Left forelimb (tissue), 1 donor: ENCODE data around the gene LRTM2.

Experiments used
- DNase-seq: peaks from one replicate; pipeline ENCODE4 v3.0.0-alpha.2; 2018; ENCODE audit warnings: low spot score

Gene LRTM2

GRCh38 chr12:1864456-1864855 is 44.1 kb downstream of the LRTM2 start:
- DNase-seq = no peak

DNA sequence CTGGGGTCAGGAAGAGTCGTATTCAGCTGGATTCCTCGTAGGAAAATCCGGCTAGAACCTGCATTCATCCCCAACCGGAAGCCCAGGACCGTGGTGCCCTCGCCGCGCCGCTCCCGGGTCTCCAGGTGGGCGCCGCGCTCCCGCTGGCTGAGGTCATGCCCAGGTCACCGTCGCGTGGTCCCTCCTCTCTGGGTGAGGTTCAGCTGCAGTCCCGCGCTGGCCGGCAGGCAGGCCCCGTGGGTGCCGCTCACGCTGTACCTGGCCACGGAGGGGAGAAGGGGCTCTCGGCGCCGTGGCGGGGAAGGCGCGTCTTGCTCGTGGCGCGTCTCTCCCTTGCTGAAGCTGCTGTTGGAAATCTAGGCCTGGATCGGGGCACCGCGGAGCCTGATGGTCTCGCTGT is 44.5 kb downstream of the LRTM2 start:
- no peak for DNase-seq

DNA sequence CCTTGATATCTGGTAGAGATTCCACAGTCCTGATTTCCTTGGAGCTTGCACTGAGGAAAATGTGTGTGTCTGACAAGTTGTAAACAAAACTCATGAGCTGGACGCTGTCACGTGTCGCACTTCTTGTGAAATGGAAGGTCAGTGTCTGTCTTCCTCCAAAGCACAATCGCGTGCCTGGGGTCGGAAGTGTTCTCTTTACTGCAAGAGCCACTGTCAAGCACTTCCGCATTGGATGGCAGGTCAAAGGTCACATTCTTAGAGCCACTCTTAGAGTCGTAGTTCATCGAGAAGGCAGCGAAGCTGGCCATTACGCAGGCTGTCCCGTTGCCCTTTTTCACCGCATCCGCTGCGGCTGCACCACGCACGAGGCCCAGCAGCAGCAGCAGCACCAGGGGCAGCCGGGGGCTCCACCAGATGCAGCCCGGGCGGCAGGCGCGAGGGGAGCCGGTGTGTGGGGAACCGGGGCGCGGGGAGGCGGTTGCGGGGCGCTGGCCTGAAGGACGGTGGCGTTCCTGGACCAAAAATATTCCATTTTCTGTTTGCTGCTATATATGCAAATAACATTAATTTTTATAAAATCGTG is 45.0 kb downstream of the LRTM2 start:
- no peak for DNase-seq

- no peak for DNase-seq
Observed at GRCh38 chr12:1869145-1869544, 48.8 kb downstream of the LRTM2 start.

DNA sequence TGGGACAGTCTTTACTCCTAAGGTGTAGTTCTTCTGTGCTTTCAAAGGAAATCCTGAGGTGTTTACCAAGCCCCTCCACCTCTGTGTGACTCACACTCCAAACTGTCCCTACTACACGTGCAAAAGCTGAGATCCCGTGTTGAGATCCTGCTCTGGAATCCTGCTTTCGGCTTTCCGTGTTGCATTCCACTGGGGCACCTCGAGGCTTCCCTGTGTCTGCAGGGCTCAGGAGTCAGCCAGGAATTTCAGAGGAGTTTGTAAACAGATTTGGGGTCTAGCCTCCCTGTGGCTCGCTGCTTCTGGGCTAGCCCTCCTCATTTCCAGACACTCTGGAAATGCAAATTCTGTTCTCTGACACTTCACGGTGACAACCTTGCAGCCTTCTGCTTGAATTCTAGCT is 49.7 kb downstream of the LRTM2 start:
- no peak for DNase-seq

GRCh38 chr12:1870998-1871917 is 50.9 kb downstream of the LRTM2 start:
- no peak for DNase-seq

DNA sequence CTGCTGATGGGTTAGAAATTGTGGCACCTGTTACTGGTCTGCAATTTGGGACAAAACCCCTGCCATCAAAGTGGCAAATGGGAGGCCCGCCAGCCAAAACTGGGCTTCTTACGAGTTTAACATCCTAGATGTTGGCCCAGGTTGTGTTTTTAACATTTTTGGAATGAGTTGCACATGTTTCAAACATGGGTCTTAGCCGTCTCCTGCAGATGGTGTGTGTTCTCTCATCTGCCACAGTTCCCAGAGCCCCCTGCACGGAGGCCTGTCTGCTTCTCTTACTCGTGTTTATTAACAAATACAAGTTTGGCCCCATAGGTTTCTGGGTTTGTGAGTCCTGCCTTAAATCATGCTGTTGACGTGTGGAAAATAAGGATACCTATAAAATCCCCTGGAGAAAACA is 51.6 kb downstream of the LRTM2 start:
- DNase-seq = no peak

GRCh38 chr12:1872448-1872847 is 52.1 kb downstream of the LRTM2 start:
- no peak for DNase-seq

- DNase-seq = no peak
Observed at GRCh38 chr12:1873531-1874510, 53.5 kb downstream of the LRTM2 start.

DNA sequence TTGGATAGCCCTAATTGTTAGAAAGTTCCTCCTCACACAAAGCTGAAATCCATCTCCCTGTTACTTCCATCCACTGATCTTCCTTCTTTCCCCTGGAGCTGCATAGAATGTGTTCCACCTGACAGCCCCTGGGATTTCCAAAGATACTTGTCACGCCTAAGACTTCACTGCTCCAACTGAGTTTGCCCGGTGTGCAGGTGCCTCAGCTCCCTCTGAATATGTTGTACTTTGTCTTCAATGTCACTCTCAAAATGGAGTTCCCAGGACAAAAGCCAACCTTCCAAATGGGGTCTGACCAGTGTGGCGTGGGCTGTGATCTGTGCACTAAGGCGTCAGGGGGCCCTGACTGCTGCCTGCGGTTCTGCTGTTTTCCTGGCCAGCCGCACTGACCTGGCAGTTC is 55.2 kb downstream of the LRTM2 start:
- no peak for DNase-seq

- DNase-seq = no peak
Observed at GRCh38 chr12:1876086-1876485, 55.7 kb downstream of the LRTM2 start.

DNA sequence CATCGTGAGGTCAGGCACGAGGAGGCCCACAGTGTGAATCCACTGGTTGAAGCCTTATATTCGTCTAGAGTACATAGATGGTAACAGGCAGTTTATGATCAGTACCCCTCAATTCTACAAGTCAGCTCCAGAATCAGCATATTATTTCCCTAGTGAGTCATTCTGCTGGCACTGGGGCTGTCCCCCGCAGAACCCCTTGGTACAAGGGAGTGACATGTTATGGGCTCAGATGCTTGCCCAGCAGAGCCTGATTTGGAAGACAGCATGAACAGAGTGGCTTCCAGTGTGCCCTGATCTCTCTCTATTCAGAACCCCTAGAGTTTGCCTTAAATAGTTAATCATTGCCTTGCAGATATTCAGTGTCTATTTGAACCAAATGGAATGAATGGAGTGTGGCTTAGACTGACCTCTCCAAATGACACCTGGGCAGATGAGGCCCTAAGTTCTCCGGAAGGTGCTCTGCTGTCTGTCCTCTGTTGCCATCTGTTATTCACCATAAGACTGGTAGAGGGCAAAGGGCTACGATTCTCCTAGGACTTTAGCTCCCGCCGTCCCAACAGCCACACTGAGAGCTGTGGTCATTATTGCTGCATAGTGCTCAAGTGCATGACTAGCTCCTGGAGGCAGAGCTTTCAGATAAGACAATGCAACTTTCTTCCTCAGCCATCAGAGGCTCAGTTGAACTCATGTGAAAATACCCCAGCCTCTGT is 57.0 kb downstream of the LRTM2 start:
- no peak for DNase-seq

DNA sequence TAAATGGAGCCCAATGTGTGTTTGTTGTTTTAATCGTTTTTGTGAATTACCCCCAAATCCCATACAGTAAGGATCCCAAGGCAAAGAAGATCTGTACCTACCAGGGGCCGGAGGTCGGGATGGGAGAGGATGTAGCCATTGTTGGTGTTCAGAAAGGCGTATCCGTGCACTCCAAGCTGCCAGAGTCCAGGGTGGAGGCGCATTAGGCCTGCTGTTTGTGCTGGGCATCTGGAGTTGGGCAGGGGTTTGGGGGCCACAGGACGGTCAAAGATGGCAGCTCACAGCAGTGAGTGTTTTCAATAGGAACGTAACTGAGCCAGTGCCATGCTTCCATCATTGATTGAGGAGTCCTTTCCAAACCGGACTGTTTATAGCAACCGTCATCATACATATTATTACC is 57.8 kb downstream of the LRTM2 start:
- DNase-seq = no peak

DNA sequence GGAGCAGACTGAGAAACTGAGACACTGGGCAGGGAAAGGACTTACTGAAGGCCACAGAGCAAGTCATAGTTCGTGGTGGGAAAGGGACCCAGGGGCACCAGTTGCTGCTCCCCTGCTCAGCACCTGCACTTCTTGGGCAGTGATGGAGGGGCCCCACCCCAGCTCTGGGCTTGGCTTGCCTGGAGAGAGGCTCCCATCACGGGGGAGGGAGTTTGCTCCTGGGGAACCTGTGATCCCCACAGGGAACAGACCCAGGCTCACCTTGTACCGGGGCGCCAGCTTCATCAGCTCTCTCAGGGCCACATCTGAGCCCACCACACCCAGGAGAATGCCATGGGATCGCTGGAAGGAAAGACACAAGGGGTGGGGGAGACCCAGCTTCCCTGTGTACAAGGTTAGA is 58.3 kb downstream of the LRTM2 start:
- DNase-seq = no peak

GRCh38 chr12:1879633-1880032 is 59.3 kb downstream of the LRTM2 start:
- DNase-seq = no peak

- DNase-seq = no peak
Observed at GRCh38 chr12:1880153-1880845, 59.9 kb downstream of the LRTM2 start.

DNA sequence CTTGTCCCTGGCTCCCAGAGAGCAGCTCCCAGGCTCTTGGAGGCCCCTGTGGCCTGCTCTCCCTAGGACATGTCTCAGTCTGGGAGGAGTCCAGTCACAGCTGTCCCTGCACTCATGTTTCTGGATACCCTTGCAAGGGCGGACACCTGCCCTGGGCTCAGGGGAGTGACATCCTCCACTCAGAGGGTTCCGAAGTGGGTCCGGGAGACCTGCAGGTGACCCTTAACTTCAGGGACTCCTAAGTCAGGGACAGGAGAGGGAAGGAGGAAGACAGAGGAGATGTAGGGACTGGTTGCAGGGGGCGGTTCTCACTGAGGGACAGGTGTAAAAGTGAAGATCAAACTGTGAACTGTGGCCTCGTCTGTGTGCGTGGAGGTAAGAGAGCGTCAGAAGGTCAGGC is 60.5 kb downstream of the LRTM2 start:
- DNase-seq = no peak

GRCh38 chr12:1881301-1881700 is 60.9 kb downstream of the LRTM2 start:
- DNase-seq = no peak

DNA sequence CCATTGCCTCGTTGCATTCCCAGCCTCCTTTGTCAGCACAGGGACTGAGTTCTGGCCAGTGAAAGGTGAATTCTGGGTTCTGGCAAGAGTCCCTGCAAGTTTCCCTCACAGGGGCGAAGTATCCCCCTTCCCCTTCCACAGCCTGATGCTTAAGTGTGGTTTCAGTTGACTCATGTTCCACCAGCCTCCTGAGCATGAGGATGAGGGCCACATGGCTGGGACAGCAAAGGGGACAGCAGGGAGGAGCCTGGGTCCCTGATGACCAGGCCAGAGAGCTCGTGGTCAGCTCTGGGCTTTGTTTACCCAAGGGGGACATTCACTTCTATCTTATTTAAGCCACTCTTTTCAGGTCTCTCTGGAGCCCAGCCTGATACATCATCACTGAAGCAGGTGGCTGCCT is 61.6 kb downstream of the LRTM2 start:
- no peak for DNase-seq

- no peak for DNase-seq
Observed at GRCh38 chr12:1882405-1882804, 62.0 kb downstream of the LRTM2 start.

DNA sequence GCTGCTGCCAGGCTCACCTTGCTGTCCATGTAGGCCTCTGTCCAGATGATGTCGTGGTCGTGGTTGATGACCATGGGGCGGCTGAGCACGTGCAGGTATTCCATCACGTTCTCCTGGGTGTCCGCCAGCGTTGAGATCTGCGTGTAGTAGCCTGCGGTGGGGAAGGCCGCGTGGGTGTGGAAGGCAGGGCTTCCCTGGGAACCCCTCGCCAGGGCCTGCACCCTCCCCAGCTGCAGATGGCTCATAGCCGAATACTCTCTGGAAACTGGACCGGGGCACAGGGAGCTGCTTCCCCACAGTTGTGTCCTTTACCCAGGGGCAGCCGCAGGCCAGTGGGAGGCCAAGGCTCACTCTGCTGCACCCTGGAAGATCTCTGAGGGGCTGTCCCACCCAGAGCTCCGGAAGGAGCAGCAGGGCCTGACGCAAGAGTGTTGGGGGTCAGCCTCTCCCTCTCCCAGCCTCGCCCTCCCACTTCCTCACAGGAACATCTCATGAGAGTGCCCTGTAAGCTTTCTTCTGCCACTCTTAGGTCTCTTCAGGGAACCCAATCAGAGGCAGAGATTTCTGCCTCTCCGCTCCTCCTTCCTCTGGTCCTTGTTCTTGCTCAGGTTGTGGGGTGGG is 62.6 kb downstream of the LRTM2 start:
- DNase-seq = no peak
